Measurements from ENCODE around the gene CADM1.

GRCh38 chr11:115133475-115134209 lies 370.6 kb downstream of the CADM1 start:
- no peak for TF ChIP-seq GATA3 (IDR thresholded peaks at IDR 0.05; ENCODE audit: low read depth, low read length)
- no peak for TF ChIP-seq GATA2 (IDR thresholded peaks at IDR 0.05; ENCODE audit: low read depth, low read length)

Data from SH-SY5Y (cell line).